Central memory CD4-positive, alpha-beta T cell (primary cell): Measurements from ENCODE around the gene URB1.
"Not testable (repeated sequence)": the region's sequence is repeated elsewhere in the genome, so short reads cannot be mapped to it uniquely, and the experiment has no call there.

Source experiments
- DNase-seq: peaks from one replicate; pipeline ENCODE4 v3.0.0; 2022

The URB1 gene

DNA sequence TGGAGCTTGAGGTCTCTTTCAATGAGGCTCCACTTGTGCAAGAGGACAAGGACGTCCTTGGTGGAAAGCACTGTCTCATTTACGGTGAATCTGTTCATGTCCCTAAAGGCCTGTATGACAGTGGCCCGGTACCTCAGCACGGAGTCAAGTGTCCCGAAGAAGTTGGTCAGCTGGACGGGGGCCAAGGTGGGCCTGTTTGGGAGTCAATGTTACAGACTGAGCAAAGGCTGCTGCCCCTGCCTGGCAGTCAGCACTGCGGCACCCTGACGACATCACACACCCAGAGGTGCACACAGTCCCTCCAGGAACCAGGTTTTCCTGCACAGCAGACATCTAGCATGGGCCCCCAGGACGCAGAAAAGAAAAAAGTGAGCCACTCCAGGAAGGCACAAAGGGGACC is 75.1 kb downstream of the URB1 start:
- no peak for DNase-seq

DNA sequence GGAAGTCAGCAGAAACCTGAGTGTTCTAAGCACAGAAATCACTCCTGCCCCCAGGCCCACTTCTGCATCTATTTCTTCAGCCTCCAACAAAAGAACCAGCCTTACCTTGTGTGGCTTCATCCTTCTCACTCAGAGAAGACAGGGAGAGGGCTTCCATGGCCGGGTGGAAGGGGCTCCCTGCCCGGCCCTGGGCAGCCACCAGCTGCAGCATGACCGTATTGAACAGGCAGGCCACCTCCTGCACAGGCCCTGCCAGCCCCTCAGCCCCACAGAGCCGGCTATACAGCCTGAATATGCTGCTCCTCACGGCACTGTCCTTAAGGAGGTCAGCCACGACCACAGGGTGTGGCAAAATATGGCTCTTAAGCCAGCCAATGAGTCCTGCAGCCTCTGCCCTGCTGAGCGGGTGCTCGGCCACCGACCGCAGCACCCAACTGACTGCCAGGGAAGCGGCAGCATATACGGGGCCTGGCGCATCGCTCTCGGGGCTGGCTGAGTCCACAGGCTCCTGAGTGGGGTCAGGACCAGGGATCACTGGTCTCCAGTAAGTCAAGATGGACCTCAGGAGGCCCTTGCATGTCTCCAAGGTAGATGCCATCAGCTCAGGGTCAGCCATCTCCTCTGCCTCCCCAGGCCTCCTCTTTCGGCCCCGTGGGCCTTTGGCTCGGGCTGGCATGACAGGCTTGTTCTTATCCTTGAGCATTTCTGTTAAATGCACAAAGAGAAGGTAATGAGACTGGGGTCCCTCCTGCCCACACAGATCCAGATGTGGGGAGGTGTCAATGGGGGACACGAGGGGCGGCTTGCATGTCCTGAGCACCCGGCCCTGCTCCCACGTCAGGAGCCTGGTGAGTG is 76.2 kb downstream of the URB1 start:
- DNase-seq, result no peak

DNA sequence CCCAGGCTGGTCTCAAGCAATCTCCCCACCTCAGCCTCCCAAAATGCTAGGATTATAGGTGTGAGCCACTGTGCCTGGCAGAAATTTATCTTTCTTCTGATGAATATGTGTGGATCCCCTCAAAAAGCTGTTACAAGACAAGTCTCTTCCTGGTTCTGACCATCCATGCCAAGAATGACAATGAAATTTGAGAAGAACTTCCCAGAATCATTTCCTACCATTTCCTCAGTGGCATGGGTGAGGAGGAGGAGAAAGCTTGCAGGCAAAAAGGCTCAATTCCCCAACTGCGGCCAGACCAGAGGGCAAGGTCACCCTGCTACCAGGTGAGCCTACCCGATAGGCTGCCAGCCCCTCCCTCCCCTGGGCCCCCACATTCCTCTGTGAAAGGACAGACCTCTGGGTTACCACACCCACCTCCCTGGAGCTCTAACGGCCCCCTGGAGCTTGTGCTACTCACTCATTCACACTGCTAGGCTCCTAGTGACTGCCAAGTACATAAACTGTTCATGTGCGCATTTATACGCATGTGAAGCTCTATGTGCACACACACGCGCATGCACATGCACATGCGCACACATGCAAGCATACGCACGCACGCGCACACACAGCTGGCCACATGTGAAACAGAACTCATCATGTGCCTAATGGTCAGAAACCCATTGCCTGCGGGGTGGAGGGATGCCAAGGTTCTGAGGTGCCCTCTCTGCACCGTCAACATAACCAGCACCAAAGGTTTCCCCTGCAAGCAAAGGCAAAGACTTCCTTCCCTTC is 77.1 kb downstream of the URB1 start:
- no peak for DNase-seq

DNA sequence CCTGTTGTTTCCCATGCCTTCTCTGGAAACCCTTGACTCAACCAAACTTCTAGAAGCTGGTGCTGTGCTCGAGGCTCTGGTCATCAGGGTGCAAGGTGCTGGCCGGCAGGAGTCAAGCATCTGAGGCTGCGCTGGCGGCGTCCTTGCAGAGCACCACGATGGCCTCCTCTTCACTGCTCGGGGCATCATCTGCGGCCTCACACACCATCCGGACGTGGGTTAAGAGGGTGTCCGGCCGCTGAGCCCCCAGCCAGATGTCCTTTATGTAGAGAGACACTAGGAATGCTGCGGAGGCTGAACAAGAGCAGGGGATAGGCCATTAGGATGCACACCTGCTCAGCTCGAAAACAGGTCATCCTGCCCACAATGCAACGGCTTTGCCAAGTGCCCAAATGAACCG is 78.0 kb downstream of the URB1 start:
- DNase-seq, result no peak

DNA sequence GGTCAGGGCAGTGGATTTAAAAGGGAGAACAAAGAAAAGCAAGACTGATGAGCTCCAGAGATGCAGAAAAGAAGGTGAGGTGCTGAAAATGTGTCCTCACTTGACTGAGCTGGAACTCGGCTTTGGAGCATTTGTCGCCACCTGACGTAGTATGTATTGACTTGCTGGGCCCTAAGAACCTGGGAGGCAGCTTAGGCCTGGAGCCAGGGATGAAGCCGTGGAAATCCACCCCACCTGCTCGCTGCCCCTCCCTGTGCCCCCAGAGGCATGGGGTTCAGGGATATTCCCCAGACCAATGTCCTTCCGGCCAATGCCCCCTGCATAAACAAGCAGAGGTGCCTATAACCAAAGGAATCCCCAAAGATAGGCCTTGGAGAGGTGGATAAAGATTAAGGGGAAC is 79.8 kb downstream of the URB1 start:
- no peak for DNase-seq

DNA sequence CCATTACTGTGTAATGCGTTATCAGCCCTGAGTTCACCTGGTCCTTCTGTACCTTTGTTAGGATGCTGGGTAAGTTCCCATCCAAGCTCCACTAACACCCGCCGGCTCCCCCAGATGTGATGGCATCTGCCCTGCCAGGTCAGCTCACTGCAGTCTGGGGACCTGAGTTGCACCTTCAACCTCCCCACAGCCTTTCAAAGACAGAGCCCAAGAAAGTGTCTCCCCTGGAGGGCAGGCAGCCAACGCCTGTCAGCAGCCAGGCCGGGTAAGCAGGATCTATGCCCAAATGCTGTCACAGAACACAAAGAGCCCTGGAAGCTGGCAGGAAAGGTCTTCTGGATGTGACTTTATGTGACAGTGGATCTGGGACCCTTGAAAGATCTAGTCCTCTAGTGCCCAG is 80.5 kb downstream of the URB1 start:
- DNase-seq, result no peak

DNA sequence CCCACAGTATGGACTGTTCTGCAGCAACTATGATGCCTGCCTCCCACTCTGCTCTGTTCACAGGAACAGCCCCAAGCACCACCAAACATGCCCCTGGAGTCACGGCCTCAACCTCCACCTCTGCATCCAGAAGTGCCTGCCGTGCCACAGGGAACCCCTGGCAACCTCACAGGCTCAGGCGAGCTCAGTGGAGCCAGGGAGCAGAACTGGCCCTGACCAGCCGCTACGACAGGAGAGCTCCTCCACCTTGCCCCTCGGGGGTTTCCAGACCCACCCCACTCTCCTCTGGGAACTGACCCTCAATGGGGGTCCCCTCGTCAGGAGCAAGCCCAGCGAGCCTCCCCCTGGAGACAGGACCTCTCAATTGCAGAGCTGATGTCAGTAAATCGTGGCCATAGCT is 81.2 kb downstream of the URB1 start:
- DNase-seq, result no peak

DNA sequence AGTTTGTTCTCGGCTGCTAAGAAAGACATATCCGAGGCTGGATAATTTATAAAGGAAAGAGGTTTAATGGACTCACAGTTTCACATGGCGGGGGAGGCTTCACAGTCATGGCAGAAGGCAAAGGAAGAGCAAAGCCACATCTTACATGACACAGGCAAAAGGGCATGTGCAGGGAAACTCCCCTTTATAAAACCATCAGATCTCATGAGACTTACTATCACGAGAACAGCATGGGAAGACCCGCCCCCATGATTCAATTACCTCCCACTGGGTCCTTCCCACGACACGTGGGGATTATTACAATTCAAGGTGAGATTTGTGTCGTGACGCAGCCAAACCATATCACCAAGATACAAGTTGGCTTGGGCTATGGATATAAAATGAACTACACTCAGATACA is 81.8 kb downstream of the URB1 start:
- DNase-seq, result not testable (repeated sequence)

DNA sequence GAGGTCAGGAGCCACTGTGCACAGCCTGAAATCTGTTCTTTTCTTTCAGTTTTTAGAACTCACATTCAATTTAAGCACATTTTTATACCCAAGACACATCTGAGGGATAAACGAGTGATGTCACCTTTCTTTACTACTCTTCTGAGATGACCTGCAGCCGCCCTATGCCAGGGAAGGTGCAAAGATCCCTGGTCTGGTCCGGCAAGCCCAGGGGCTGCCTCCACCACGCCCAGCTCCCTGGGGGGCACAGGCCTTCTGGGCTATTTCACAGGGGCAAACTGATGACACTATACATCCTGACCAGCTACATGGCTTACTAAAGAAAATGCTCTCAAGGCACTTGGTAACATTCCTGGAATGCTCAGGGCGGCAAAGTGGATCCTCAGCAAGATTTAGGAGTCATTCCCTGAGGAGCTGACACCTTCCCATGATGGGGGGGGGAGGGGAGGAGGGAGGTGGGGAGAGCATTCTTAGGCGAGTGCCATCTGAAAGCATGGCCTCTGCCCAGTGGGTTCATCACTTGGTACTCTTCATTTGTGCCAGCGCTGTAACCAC is 82.8 kb downstream of the URB1 start:
- no peak for DNase-seq

DNA sequence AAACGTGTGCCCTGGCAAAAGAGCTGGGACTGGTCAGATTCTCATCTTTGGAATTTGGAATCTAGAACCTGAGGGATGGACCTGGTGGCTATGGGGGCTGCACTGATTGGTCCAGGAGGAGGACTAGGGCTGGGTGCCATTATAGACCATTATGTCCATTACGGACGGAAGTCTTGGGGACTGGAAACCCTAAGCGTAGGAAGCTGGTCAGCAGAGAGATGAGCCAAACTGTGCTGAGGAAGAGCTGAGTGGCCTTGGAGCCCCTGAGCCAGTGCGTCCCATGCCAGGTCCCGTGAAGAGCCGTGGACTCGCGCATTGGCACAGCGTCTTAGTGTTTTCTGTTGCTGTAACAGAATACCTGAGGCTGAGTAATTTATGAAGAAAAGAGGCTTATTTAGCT is 84.1 kb downstream of the URB1 start:
- DNase-seq, result no peak

DNA sequence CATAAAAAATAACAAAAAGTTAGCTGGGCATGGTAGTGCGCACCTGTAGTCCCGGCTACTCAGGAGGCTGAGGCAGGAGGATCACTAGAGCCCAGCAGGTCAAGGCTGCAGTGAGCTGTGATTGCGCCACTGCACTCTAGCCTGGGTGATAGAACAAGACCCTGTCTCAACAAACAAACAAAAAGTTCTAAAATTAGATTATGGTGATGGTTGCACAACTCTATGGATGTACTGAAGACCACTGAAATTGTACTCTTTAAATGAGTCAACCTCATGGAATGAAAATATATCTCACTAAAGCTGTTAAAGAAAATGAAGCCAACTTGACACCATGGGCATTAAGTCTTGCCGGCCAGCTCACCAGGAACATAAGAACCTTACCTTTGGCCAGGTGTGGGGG is 85.1 kb downstream of the URB1 start:
- DNase-seq, result no peak

DNA sequence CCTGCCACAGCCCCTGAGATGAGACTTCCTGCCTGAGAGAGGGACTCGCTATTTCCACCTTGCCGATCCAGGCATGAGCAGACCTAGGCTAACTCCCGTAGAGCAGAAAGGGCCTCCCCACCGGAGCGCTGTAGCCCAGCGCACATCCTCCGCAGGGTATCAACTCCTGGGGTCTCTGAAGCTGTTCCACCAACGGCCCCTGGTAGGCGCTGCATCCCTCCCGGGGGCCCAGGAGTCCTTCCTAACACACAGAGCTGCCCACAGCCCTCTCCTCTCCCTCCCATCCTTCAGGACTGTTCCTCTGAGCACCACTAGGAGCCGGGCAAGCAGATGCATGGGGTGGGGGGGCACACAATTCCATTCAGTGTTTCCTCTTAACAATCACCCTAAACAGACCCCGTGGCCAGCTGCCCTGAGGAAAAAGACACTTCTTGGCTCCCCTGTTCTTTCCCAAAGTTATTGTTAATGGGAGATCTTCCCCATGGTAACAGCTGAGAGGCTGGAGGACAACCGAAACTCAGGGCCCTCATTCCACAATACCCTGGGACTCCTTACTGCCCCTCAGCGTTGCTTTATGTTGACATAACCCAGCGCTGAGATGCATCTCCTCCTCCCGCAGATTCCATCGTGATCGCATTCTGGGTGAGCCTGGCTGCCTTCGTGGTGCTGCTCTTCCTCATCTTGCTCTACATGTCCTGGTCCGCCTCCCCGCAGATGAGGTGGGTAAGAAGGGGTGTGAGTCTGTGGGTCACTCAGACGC is 86.6 kb downstream of the URB1 start:
- no peak for DNase-seq

DNA sequence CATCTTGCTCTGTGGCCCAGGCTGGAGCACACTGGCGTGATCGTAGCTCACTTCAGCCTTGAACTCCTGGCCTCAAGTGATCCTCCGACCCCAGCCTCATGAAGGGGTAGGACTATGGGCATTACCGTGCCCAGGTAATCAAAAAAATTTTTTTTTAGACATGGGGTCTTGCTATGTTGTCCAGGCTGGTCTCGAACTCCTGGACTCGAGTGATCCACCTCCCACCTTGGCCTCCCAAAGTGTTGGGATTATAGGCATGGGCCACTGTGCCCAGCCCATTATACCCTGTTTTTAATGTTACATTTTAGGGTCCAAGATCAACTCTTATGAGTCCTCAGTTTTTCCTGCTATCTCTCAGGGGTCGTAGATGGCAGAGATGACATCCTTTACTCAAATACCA is 87.8 kb downstream of the URB1 start:
- DNase-seq, result no peak

DNA sequence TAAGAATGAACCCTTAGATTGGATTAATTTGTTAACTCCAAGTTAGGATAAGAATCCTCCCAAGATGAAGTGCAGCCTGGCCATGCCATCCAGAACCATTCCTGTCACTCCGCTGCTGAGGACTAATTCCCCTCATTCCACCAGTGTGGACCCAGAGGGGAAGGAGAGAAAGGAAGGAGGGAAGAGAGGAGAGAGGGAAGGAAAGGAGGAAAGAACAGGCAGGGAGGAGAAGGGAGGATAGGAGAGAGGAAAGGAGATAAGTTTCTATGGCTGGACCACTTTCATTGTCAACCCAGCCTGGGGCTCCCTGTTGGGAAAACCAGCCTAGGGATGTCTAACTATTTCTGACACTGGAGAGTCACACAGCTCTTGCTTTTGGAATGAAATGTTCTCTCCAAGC is 89.4 kb downstream of the URB1 start:
- DNase-seq, result no peak

DNA sequence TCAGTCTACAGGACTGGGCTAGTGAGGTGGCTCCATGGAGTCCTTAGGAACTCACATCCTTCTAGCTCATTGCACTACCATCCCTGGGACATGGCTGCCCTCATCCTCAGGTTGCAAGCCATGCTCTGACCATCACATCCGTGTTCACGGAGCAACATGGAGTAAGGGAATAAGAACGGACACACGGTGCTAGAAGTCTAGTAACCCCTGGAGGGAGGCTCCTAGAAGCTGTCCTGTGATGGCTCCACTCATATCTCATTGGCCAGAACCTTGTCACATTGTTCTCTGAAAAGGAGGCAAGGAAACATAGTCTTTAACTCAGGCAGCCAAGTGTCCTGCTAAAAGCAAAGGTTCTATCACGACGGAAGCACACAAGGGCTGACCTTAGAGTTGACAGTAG is 90.3 kb downstream of the URB1 start:
- no peak for DNase-seq

DNA sequence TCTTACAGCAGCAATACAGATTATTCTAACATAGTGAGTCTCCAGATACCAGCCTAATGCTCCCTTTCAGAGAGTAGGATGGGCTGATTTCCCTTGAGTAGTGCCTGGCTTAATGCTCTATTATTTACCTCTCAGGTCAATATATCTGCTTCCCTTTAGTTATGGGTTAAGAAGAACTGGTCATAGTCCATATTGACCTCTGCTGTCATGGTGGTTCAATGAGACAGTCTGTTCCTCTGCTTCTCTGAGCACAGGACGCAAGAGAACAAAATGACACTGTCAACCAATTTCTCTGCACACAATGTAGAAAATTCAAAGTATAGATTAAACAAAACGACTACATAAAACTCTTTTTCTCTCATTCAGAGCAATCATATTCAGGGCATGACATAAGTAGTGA is 91.2 kb downstream of the URB1 start:
- no peak for DNase-seq

DNA sequence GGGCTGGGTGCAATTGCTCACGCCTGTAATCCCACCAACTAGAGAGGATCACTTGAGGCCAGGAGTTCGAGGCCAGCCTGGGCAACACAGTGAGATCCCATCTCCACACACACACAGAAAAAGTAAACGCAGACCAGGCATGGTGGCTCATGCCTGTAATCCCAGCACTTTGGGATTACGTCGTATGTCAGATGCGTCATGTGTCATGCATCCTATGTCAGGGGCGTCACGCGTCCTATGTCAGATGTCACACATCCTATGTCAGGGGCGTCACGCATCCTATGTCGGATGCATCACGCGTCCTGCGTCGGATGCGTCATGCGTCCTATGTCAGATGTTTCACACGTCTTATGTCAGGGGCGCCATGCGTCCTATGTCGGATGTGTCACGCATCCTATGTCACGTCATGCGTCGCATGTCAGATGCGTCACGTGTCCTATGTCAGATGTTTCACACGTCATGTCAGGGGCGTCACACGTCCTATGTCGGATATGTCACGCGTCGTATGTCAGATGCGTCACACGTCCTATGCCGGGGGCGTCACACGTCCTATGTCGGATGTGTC is 92.6 kb downstream of the URB1 start:
- no peak for DNase-seq

DNA sequence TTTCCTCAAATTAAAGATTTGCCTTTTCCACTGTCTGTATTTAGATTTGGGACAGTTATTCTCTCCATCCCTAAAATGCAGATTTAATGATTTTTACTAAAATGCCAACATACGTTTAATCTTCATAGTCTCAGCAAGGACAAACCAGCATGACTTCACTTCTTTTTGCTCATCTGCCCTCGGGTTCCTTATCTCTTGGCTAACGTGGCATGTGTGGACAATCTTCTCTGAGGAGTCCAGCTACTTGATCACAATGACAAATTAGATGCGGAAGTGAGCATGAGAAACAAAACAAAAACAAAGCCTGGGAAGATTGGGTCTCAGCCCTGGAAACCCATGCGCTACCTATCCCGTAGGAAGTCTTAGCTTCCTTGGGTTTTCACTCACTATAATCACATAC is 93.1 kb downstream of the URB1 start:
- DNase-seq, result no peak

DNA sequence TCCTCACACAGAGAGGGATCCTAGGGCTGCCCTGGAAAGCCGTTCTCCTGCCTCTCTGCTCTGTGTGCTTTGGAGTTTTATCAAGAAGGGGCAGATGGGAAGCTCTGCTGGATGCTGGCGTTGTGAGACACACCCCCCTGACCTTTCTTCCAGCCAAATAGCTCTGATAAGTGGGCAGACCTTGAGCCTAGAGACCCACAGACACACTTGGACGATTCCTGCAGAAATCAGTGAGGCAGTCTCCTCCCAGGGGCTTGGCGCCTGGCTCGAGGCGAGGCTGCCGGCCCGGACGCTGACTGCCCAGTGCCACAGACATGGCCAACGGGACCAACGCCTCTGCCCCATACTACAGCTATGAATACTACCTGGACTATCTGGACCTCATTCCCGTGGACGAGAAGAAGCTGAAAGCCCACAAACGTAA is 94.1 kb downstream of the URB1 start, which contains the start of gene MRAP:
Gene MRAP (plus strand): TSS at position 198 of the 424 bp plus-strand sequence. CDS start 117 bp downstream, at position 315.
- no peak for DNase-seq

DNA sequence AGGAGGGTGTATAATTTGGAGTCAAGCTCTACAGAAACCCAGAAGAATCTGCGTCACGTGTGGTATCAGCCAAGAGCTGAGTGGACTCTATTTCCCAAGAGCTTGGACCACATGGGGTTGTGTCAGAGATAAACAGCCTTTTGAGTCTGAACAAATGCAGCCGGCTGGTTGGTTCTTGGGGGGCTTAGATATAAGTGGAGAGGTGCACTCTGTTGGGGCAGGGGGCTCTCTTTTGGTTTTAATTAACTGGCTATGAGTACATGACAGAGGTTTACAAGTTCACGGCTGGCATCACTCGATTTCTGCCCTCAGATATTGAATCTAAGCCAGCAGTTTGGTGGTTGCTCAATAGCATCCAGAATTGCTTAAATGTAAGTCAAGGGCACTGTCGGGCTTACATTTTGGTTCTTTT is 94.7 kb downstream of the URB1 start:
- no peak for DNase-seq

DNA sequence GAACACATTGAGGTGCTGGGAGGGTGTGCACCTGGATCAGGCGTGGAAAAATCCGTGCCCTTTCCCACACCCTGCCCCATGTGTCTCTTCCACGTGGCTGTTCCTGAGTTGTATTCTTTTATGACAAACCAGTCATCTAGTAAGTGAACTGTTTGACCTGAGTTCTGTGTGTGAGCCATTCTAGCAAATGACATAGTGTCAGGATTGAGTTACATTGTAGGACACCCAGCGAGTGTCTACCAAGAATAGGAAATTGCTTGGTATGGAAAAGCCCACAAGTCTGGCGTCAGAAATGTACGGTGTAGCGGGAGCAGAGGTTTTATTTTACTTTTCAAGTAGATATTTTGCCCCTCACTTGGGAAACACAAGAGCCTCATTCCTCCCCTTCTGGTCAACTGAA is 95.4 kb downstream of the URB1 start:
- DNase-seq, result no peak

DNA sequence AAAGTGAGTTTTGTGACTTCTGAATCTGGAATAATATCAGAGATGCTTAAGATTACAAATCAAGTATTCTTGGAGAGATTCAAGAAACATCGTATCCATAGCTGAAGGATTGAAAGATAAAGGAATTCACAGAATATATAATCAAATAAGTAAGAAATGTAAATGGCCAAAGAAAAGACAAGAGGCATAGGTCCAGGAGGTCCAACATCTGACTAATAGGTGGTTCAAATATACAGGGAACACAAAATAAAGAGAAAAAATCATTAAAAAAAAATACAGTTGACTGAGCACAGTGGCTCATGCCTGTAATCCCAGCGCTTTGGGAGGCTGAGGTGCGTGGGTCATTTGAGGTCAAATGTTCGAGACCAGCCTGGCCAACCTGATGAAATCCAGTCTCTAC is 107.3 kb downstream of the URB1 start:
- no peak for DNase-seq

DNA sequence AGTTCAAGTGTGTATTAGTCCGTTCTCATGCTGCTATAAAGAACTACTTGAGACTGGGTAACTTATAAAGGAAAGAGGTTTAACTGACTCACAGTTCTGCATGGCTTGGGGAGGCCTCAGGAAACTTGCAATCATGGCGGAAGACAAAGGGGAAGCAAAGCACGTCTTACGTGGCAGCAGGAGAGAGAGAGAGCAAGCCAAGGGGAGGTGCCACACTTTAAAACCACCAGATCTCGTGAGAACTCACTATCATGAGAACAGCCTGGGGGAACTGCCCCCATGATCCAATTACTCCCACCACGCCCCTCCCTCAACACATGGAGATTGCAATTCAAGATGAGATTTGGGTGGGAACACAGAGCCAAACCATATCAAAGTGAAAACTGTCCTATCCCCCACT is 109.8 kb downstream of the URB1 start:
- no peak for DNase-seq
